HFFc6 (cell line): ENCODE results near the gene NT5C2. TPM values are rescaled to one million over a fixed set of nuclear protein-coding genes. Genes with fewer than 3 reads are reported as not detected.
"Not testable (repeated sequence)": the region's sequence is repeated elsewhere in the genome, so short reads cannot be mapped to it uniquely, and the experiment has no call there.

Experiments
- DNase-seq: peaks from one replicate; pipeline ENCODE4 v3.0.0-alpha.2; 2018
- H3K27ac Mint-ChIP-seq: 2 replicates; pipeline ENCODE4 v1.8.0; 2020; ENCODE audit warnings: mild to moderate bottlenecking, mixed read lengths
- H3K27me3 Mint-ChIP-seq: 2 replicates; pipeline ENCODE4 v1.8.0; 2021; ENCODE audit warnings: mild to moderate bottlenecking, moderate library complexity, mixed read lengths; ENCODE audit not compliant: insufficient read depth
- H3K36me3 Mint-ChIP-seq: 2 replicates; pipeline ENCODE4 v1.8.0; 2021; ENCODE audit warnings: low read depth, mixed read lengths
- H3K4me1 Mint-ChIP-seq: 2 replicates; pipeline ENCODE4 v1.8.0; 2020; ENCODE audit warnings: low read depth, mixed read lengths
- H3K4me3 Mint-ChIP-seq: 2 replicates; pipeline ENCODE4 v1.8.0; 2020; ENCODE audit warnings: mild to moderate bottlenecking, moderate library complexity, mixed read lengths
- H3K9me3 Mint-ChIP-seq: 2 replicates; pipeline ENCODE4 v1.8.0; 2020; ENCODE audit warnings: mild to moderate bottlenecking, mixed read lengths
- total RNA-seq, 6 experiments: library from RNA; stranded (reverse); fragmentation: NEBNext Ultra II Directional; extraction: Animal tissue kit (Norgen Biotek cat#: 25700); gene quantifications; 2 replicates in 1 of 6; 3 replicates in 5 of 6; pipeline ENCODE4 v1.2.3, GENCODE V29; 2021
- TF ChIP-seq, protein P1 (sequence below): fragments of 200-600 bp; sonication (generic); IDR thresholded peaks from 2 replicates; pipeline ENCODE4 v1.5.0; 2021; ENCODE audit warnings: antibody characterized with exemption, mild to moderate bottlenecking

NT5C2 gene
- total RNA-seq, 6 experiments from 2014 or later, result 78.5 to 97.4 (median 81.1) TPM

DNA sequence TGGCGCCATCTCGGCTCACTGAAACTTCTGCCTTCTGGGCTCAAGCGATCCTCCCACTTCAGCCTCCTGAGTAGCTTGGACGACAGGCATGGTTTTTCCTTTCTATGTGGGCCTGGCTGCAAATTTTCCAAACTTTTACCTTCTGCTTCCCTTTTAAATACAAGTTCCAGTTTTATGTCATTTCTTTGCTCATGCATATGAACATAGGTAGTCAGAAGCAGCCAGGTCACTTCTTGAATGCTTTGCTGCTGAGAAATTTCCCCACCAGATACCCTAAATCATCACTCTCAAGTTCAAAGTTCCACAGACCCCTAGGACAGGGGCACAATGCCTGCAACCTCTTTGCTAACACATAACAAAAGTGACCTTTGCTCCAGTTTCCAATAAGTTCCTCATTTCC, 31.1 kb upstream of the NT5C2 start:
- H3K4me1 Mint-ChIP-seq, result peaks cover 25% of the 10 kb centered on the region
- no peak overlapping the region for H3K4me3 Mint-ChIP-seq
- H3K9me3 Mint-ChIP-seq, result peaks cover 10% of the 10 kb centered on the region
- no peak overlapping the region for H3K27ac Mint-ChIP-seq
- TF ChIP-seq, protein P1, sequence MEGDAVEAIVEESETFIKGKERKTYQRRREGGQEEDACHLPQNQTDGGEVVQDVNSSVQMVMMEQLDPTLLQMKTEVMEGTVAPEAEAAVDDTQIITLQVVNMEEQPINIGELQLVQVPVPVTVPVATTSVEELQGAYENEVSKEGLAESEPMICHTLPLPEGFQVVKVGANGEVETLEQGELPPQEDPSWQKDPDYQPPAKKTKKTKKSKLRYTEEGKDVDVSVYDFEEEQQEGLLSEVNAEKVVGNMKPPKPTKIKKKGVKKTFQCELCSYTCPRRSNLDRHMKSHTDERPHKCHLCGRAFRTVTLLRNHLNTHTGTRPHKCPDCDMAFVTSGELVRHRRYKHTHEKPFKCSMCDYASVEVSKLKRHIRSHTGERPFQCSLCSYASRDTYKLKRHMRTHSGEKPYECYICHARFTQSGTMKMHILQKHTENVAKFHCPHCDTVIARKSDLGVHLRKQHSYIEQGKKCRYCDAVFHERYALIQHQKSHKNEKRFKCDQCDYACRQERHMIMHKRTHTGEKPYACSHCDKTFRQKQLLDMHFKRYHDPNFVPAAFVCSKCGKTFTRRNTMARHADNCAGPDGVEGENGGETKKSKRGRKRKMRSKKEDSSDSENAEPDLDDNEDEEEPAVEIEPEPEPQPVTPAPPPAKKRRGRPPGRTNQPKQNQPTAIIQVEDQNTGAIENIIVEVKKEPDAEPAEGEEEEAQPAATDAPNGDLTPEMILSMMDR, result no peak
- DNase-seq, result no peak
- peaks cover 17% of the 10 kb centered on the region for H3K36me3 Mint-ChIP-seq
- no peaks in the 10 kb centered on the region for H3K27me3 Mint-ChIP-seq

DNA sequence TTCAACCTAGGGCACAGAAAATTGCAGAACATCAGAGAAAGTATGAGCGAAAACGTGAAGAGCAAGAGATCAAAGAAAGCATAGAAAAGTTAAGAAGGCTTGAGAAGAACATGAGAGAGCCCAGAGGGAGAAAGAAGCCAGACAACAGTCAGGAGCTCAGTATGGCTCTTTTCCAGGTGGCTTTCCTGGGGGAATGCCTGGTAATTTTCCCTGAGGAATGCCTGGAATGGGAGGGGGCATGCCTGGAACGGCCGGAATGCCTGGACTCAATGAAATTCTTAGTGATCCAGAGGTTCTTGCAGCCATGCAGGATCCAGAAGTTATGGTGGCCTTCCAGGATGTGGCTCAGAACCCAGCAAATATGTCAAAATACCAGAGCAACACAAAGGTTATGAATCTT, 23.3 kb upstream of the NT5C2 start:
- Mint-ChIP-seq H3K4me3 (0 out of 2 replicates have a peak overlapping the region, but pooled peaks have one; percentile 0), H3K4me1 (peaks cover 16% of the 10 kb centered on the region), H3K27ac (peak overlapping the region; percentile 1), H3K9me3 (peaks cover 13% of the 10 kb centered on the region), H3K36me3 (peaks cover 24% of the 10 kb centered on the region)
- not testable (repeated sequence) for DNase-seq, H3K27me3 Mint-ChIP-seq

- DNase-seq, result no peak
- no peaks in the 10 kb centered on the region for H3K27me3 Mint-ChIP-seq
- H3K27ac Mint-ChIP-seq, result no peak overlapping the region; the same call in 1 of the 2 replicates
- H3K4me3 Mint-ChIP-seq, result no peak overlapping the region
- TF ChIP-seq, protein P1, result no peak
- peaks cover 13% of the 10 kb centered on the region for H3K9me3 Mint-ChIP-seq
- peaks cover 24% of the 10 kb centered on the region for H3K36me3 Mint-ChIP-seq
- H3K4me1 Mint-ChIP-seq, result peaks cover 16% of the 10 kb centered on the region
Measured at GRCh38 chr10:103215601-103216000, 22.5 kb upstream of the NT5C2 start.

DNA sequence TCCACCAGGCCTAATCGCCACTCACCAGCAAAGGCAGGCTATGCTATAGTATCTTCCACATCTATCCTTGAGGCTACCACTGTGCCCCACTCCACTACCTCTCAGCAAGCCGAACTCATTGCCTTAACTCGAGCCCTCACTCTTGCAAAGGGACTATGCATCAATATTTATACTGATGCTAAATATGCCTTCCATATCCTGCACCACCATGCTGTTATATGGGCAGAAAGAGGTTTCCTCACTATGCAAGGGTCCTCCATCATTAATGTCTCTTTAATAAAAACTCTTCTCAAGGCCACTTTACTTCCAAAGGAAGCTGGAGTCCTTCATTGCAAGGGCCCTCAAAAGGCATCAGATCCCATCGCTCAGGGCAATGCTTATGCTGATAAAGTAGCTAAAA, 17.2 kb upstream of the NT5C2 start:
- peaks cover 13% of the 10 kb centered on the region for H3K9me3 Mint-ChIP-seq
- not testable (repeated sequence) for H3K27me3 Mint-ChIP-seq, H3K27ac Mint-ChIP-seq, DNase-seq, H3K4me3 Mint-ChIP-seq
- peaks cover 11% of the 10 kb centered on the region for H3K4me1 Mint-ChIP-seq
- H3K36me3 Mint-ChIP-seq, result peaks cover 24% of the 10 kb centered on the region

- not testable (repeated sequence) for H3K9me3 Mint-ChIP-seq, H3K4me3 Mint-ChIP-seq, H3K36me3 Mint-ChIP-seq, H3K27me3 Mint-ChIP-seq, H3K27ac Mint-ChIP-seq
- H3K4me1 Mint-ChIP-seq, result peaks cover 11% of the 10 kb centered on the region
- DNase-seq, result peak; percentile 16
Measured at GRCh38 chr10:103207643-103208042, 14.6 kb upstream of the NT5C2 start.

DNA sequence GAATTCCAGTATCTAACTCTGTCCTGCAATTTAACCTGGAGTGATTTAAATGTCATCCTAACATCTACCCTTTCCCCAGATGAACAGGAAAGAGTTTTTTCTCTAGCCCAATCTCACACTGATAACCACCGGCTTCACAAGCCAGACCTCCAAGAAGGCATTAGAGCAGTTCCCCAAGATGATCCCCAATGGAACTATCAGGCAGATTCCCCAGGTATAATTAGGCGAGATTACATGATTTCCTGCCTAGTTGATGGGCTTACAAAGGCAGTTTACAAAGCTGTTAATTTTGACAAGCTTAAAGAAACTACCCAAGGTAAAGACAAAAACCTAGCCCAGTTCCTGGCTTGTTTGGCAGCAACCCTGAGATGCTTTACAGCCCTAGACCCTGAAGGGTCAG, 14.1 kb upstream of the NT5C2 start:
- Mint-ChIP-seq H3K27ac (no peak overlapping the region), H3K4me3 (no peak overlapping the region), H3K9me3 (peaks cover 6% of the 10 kb centered on the region), H3K36me3 (peaks cover 5% of the 10 kb centered on the region; the same call in 1 of the 2 replicates), H3K27me3 (peaks cover 1% of the 10 kb centered on the region; the same call in 1 of the 2 replicates), H3K4me1 (peaks cover 11% of the 10 kb centered on the region)
- no peak for DNase-seq
- TF ChIP-seq, protein P1, result no peak

- DNase-seq, H3K27me3 Mint-ChIP-seq, H3K27ac Mint-ChIP-seq, H3K4me3 Mint-ChIP-seq, H3K36me3 Mint-ChIP-seq, H3K9me3 Mint-ChIP-seq: not testable (repeated sequence)
- H3K4me1 Mint-ChIP-seq, result peaks cover 11% of the 10 kb centered on the region
Measured at GRCh38 chr10:103206715-103207114, 13.6 kb upstream of the NT5C2 start.

- not testable (repeated sequence) for H3K4me3 Mint-ChIP-seq, H3K9me3 Mint-ChIP-seq, H3K27ac Mint-ChIP-seq, H3K27me3 Mint-ChIP-seq, DNase-seq, H3K36me3 Mint-ChIP-seq
- H3K4me1 Mint-ChIP-seq, result peaks cover 11% of the 10 kb centered on the region
Measured at GRCh38 chr10:103205401-103205800, 12.3 kb upstream of the NT5C2 start.
